HEK293 (cell line): ENCODE measurements around the gene TARDBP.

Source experiments
- CTCF ChIA-PET: fragments of 350-600 bp; formaldehyde crosslinking; extraction: SDS; loops from one replicate; lab custom pipeline; 2021; ENCODE audit warnings: antibody characterized with exemption; lab: Yijun Ruan, JAX
- POLR2A ChIA-PET: fragments of 300-600 bp; formaldehyde crosslinking; extraction: SDS; loops from one replicate; lab custom pipeline; 2020; ENCODE audit warnings: antibody characterized with exemption, inconsistent platforms; lab: Yijun Ruan, JAX
- H3K27ac ChIP-seq: fragments of 200-500 bp; sonication (Bioruptor generic); 2 replicates; pipeline ENCODE4 v1.5.1; 2014; ENCODE audit warnings: low read depth, low read length, control low read depth, inconsistent platforms; ENCODE audit errors: extremely low read depth
- H3K36me3 ChIP-seq, 2 experiments: fragments of 200-500 bp in 1 of 2; sonication (Bioruptor generic) in 1 of 2; 1 replicate in 1 of 2; 2 replicates in 1 of 2; pipeline ENCODE4 v1.5.1; 2014 to 2017; ENCODE audit warnings: inconsistent platforms in 2 of 2, low read length in 2 of 2; ENCODE audit not compliant: control insufficient read depth in 2 of 2, insufficient read depth in 1 of 2
- H3K4me1 ChIP-seq: fragments of 200-500 bp; sonication (Bioruptor generic); 2 replicates; pipeline ENCODE4 v1.5.1; 2014; ENCODE audit warnings: mild to moderate bottlenecking, low read length, inconsistent platforms; ENCODE audit not compliant: control insufficient read depth, insufficient read depth
- H3K4me3 ChIP-seq: 2 replicates; pipeline ENCODE4 v1.5.1; 2011; ENCODE audit warnings: low read depth, mild to moderate bottlenecking, control low read depth, low read length, moderate library complexity
- H3K9me3 ChIP-seq: fragments of 200-500 bp; sonication (Bioruptor generic); 2 replicates; pipeline ENCODE4 v1.5.1; 2014; ENCODE audit warnings: low read depth, low read length, inconsistent platforms; ENCODE audit not compliant: control insufficient read depth, insufficient read depth
- GLIS2 ChIP-seq: fragments of 450-650 bp; formaldehyde crosslinking; IDR thresholded peaks from 2 replicates; pipeline ENCODE4 v1.5.1; 2016; ENCODE audit warnings: missing biosample characterization, missing genetic modification characterization
- HOXD13 ChIP-seq: sonication (generic); formaldehyde crosslinking; IDR thresholded peaks from 2 replicates; pipeline ENCODE4 v1.8.0; 2022; ENCODE audit warnings: missing genetic modification reagents, borderline replicate concordance
- RBAK ChIP-seq: fragments of 450-650 bp; formaldehyde crosslinking; IDR thresholded peaks from 2 replicates; pipeline ENCODE4 v1.5.1; 2016; ENCODE audit warnings: missing biosample characterization, missing genetic modification characterization
- ZNF121 ChIP-seq: fragments of 450-650 bp; formaldehyde crosslinking; IDR thresholded peaks from 2 replicates; pipeline ENCODE4 v1.5.1; 2016; ENCODE audit warnings: missing biosample characterization, missing genetic modification characterization
- ZNF174 ChIP-seq: fragments of 450-650 bp; formaldehyde crosslinking; IDR thresholded peaks from 2 replicates; pipeline ENCODE4 v1.5.0; 2017; ENCODE audit warnings: missing biosample characterization, mild to moderate bottlenecking, missing genetic modification characterization
- ZNF239 ChIP-seq: fragments of 450-650 bp; formaldehyde crosslinking; IDR thresholded peaks from 2 replicates; pipeline ENCODE4 v1.5.1; 2016; ENCODE audit warnings: missing biosample characterization, missing genetic modification characterization
- ZNF423 ChIP-seq: fragments of 450-650 bp; formaldehyde crosslinking; IDR thresholded peaks from 2 replicates; pipeline ENCODE4 v1.5.1; 2016; ENCODE audit warnings: missing biosample characterization, missing genetic modification characterization
- ZNF501 ChIP-seq: fragments of 450-650 bp; formaldehyde crosslinking; IDR thresholded peaks from 2 replicates; pipeline ENCODE4 v1.5.1; 2016; ENCODE audit warnings: missing biosample characterization, missing genetic modification characterization
- ZNF549 ChIP-seq: fragments of 450-650 bp; IDR thresholded peaks from 2 replicates; pipeline ENCODE4 v1.5.1; 2018; ENCODE audit warnings: missing biosample characterization, missing genetic modification characterization, mild to moderate bottlenecking, inconsistent platforms, moderate library complexity
- TF ChIP-seq, protein P1 (sequence below): IDR thresholded peaks from 2 replicates; pipeline ENCODE4 v1.6.1; 2011; ENCODE audit warnings: mild to moderate bottlenecking, low read depth, low read length, borderline replicate concordance
- TF ChIP-seq, protein P2 (sequence below): fragments of 450-650 bp; formaldehyde crosslinking; IDR thresholded peaks from 2 replicates; pipeline ENCODE4 v1.5.1; 2016; ENCODE audit warnings: missing biosample characterization, missing genetic modification characterization
- TF ChIP-seq, protein P3 (sequence below): fragments of 450-650 bp; formaldehyde crosslinking; IDR thresholded peaks from 2 replicates; pipeline ENCODE4 v1.5.1; 2016; ENCODE audit warnings: missing biosample characterization, missing genetic modification characterization
- TF ChIP-seq, protein P4 (sequence below): fragments of 450-650 bp; formaldehyde crosslinking; IDR thresholded peaks from 2 replicates; pipeline ENCODE4 v1.5.1; 2017; ENCODE audit warnings: missing biosample characterization, missing genetic modification characterization

TARDBP gene

DNA sequence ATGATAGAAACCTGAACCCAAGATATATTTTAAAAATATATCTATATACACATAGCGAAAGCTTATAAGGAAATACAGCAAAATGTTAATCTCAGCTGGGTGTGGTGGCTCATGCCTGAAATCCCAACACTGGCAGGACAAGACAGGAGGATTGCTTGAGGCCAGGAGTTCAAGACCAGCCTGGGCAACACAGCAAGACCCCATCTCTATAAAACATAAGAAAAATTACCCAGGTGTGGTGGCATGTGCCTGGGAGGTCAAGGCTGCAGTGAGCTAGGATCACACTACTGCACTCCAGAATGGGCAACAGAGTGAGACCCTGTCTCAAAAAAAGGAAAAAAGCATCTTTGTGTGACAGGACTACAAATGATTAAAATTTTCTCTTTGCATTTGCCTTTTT lies 53.3 kb downstream of the TARDBP start:
- POLR2A ChIA-PET, result interaction anchor here (1.8 kb wide), 1 partner anchor 34 kb away, joined by 5 read pairs; the partner anchor contains the start of gene EXOSC10
- no peak overlapping the region for H3K27ac ChIP-seq
- CTCF ChIA-PET, result interaction anchor here (0.6 to 2.0 kb wide), 2 partner anchors 28 to 577 kb away, joined by 4 to 10 read pairs; no protein-coding TSS in a partner anchor
- peaks cover 36 to 87% of the 10 kb centered on the region in 2 experiments for H3K36me3 ChIP-seq
- TF ChIP-seq ZNF423 (tag by site-specific recombination), result no peak
- TF ChIP-seq ZNF121 (tag by site-specific recombination), result peak; percentile 87
- no peaks in the 10 kb centered on the region for H3K9me3 ChIP-seq
- H3K4me1 ChIP-seq, result no peaks in the 10 kb centered on the region
- no peak overlapping the region for H3K4me3 ChIP-seq

DNA sequence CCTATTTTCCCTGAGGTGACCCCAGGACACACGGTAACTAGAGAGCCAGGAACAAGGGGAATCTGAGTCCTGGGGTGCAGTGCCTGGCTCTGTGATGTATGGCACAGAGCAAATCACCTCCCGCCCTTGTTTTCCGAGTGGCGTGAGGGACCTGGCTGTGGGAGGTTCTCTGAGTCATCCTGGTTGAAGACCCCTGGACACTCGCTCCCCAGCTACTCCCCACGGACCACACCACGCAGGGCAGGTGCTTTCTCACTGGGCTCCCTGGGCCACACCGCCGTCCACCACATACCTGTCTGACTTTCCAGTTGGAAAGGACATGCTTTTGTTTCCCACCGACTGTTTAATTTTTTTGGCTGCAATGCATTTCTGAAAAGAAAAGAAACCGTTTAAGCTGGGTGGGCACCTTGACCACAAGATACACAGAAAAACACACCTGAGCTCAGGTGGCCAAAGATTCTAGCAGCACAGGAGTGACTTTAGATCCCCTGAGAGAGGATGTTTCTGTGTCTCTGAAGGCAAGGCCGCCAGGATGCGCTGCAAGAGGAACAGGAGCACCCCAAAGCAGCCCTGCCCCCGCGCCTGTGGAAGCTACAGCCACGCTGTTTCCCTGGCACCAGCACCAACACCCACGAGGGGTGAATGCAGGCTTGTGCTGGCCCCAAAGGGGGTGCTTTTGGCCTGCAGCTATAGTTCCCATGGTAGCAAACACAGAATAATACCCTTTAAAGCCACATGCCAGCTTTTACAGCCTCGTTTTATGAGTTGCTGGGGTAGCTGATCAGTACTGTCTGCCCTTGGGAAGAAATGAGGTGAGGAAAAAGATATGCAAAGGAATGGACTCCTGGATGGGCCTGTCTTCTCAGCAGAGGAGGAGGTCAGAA lies 55.5 kb downstream of the TARDBP start:
- no peaks in the 10 kb centered on the region for H3K9me3 ChIP-seq
- no peak overlapping the region for H3K27ac ChIP-seq
- CTCF ChIA-PET, result no interaction called here
- TF ChIP-seq ZNF174, result no peak
- no peak for TF ChIP-seq ZNF239 (tag by site-specific recombination)
- TF ChIP-seq, protein P1, sequence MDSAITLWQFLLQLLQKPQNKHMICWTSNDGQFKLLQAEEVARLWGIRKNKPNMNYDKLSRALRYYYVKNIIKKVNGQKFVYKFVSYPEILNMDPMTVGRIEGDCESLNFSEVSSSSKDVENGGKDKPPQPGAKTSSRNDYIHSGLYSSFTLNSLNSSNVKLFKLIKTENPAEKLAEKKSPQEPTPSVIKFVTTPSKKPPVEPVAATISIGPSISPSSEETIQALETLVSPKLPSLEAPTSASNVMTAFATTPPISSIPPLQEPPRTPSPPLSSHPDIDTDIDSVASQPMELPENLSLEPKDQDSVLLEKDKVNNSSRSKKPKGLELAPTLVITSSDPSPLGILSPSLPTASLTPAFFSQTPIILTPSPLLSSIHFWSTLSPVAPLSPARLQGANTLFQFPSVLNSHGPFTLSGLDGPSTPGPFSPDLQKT, result no peak
- TF ChIP-seq, protein P2, sequence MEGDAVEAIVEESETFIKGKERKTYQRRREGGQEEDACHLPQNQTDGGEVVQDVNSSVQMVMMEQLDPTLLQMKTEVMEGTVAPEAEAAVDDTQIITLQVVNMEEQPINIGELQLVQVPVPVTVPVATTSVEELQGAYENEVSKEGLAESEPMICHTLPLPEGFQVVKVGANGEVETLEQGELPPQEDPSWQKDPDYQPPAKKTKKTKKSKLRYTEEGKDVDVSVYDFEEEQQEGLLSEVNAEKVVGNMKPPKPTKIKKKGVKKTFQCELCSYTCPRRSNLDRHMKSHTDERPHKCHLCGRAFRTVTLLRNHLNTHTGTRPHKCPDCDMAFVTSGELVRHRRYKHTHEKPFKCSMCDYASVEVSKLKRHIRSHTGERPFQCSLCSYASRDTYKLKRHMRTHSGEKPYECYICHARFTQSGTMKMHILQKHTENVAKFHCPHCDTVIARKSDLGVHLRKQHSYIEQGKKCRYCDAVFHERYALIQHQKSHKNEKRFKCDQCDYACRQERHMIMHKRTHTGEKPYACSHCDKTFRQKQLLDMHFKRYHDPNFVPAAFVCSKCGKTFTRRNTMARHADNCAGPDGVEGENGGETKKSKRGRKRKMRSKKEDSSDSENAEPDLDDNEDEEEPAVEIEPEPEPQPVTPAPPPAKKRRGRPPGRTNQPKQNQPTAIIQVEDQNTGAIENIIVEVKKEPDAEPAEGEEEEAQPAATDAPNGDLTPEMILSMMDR (tag by site-specific recombination), result no peak
- TF ChIP-seq ZNF501 (tag by site-specific recombination), result no peak
- TF ChIP-seq ZNF549, result no peak
- TF ChIP-seq, protein P3, sequence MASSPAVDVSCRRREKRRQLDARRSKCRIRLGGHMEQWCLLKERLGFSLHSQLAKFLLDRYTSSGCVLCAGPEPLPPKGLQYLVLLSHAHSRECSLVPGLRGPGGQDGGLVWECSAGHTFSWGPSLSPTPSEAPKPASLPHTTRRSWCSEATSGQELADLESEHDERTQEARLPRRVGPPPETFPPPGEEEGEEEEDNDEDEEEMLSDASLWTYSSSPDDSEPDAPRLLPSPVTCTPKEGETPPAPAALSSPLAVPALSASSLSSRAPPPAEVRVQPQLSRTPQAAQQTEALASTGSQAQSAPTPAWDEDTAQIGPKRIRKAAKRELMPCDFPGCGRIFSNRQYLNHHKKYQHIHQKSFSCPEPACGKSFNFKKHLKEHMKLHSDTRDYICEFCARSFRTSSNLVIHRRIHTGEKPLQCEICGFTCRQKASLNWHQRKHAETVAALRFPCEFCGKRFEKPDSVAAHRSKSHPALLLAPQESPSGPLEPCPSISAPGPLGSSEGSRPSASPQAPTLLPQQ (tag by site-specific recombination), result no peak
- TF ChIP-seq, protein P4, sequence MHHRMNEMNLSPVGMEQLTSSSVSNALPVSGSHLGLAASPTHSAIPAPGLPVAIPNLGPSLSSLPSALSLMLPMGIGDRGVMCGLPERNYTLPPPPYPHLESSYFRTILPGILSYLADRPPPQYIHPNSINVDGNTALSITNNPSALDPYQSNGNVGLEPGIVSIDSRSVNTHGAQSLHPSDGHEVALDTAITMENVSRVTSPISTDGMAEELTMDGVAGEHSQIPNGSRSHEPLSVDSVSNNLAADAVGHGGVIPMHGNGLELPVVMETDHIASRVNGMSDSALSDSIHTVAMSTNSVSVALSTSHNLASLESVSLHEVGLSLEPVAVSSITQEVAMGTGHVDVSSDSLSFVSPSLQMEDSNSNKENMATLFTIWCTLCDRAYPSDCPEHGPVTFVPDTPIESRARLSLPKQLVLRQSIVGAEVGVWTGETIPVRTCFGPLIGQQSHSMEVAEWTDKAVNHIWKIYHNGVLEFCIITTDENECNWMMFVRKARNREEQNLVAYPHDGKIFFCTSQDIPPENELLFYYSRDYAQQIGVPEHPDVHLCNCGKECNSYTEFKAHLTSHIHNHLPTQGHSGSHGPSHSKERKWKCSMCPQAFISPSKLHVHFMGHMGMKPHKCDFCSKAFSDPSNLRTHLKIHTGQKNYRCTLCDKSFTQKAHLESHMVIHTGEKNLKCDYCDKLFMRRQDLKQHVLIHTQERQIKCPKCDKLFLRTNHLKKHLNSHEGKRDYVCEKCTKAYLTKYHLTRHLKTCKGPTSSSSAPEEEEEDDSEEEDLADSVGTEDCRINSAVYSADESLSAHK (tag by site-specific recombination), result no peak
- TF ChIP-seq GLIS2 (tag by site-specific recombination), result no peak
- TF ChIP-seq HOXD13 (CRISPR knock-in tag), result no peak
- no peak for TF ChIP-seq RBAK (tag by site-specific recombination)
- peaks cover 47 to 95% of the 10 kb centered on the region in 2 experiments for H3K36me3 ChIP-seq
- POLR2A ChIA-PET, result no interaction called here
- H3K4me1 ChIP-seq, result no peaks in the 10 kb centered on the region
- H3K4me3 ChIP-seq, result no peak overlapping the region
